SH-SY5Y (cell line): ENCODE measurements around the gene SRPRB.

ENCODE experiments used
- GATA2 ChIP-seq: IDR thresholded peaks from 2 replicates; pipeline ENCODE4 v1.6.1; 2011; ENCODE audit warnings: mild to moderate bottlenecking, low read depth, low read length
- GATA3 ChIP-seq: IDR thresholded peaks from 2 replicates; pipeline ENCODE4 v1.6.1; 2011; ENCODE audit warnings: low read depth, mild to moderate bottlenecking, low read length, moderate library complexity

- TF ChIP-seq GATA3 = no peak
- no peak for TF ChIP-seq GATA2
Measured at GRCh38 chr3:133838916-133839800, 33.5 kb downstream of the SRPRB start.
